Ishikawa (cell line): ENCODE data around the gene GRM7.

Experiments used
- CEBPB ChIP-seq: IDR thresholded peaks from 2 replicates; pipeline ENCODE4 v1.6.1; 2012
- CREB1 ChIP-seq: IDR thresholded peaks from 2 replicates; pipeline ENCODE4 v1.6.1; 2012; ENCODE audit warnings: low read depth
- EP300 ChIP-seq: IDR thresholded peaks from 2 replicates; pipeline ENCODE4 v1.6.1; 2012; ENCODE audit warnings: borderline replicate concordance
- FOXM1 ChIP-seq: IDR thresholded peaks from 2 replicates; pipeline ENCODE4 v1.6.1; 2012; ENCODE audit warnings: low read depth, borderline replicate concordance
- RAD21 ChIP-seq: IDR thresholded peaks from 2 replicates; pipeline ENCODE4 v1.6.1; 2012; ENCODE audit warnings: low read depth
- REST ChIP-seq: IDR thresholded peaks from 2 replicates; pipeline ENCODE4 v1.6.1; 2012; ENCODE audit warnings: low read depth, mild to moderate bottlenecking
- TAF1 ChIP-seq: IDR thresholded peaks from 2 replicates; pipeline ENCODE4 v1.6.1; 2012; ENCODE audit warnings: low read depth, mild to moderate bottlenecking
- TCF12 ChIP-seq: IDR thresholded peaks from 2 replicates; pipeline ENCODE4 v1.6.1; 2012; ENCODE audit warnings: low read depth
- YY1 ChIP-seq: IDR thresholded peaks from 2 replicates; pipeline ENCODE4 v1.6.1; 2012; ENCODE audit warnings: low read depth
- TF ChIP-seq, protein P1 (sequence below): IDR thresholded peaks from 2 replicates; pipeline ENCODE4 v1.6.1; 2012

GRCh38 chr3:6935970-6936369 lies 75.1 kb downstream of the GRM7 start:
- TF ChIP-seq CREB1 (no peak), CEBPB (no peak), FOXM1 (no peak), EP300 (no peak), YY1 (no peak), TAF1 (no peak), RAD21 (no peak), REST (no peak), TCF12 (no peak)
- TF ChIP-seq, protein P1, sequence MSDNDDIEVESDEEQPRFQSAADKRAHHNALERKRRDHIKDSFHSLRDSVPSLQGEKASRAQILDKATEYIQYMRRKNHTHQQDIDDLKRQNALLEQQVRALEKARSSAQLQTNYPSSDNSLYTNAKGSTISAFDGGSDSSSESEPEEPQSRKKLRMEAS = no peak
